T-helper 2 cell treated with Interferon-gamma antibody and Interleukin-4, amounts not matched to agents 100 ng/mL and 5 ng/mL, for 36 hours (primary cell): ENCODE measurements around the gene OR2G2. TPM values are rescaled to one million over a fixed set of nuclear protein-coding genes. Genes with fewer than 3 reads are reported as not detected.

Experiments
- total RNA-seq: library from RNA; stranded (reverse); gene quantifications from 2 replicates; pipeline ENCODE4 v1.2.3, GENCODE V29; 2022

Gene OR2G2
- total RNA-seq, 1 donor from 2014 or later, result not detected

Other genes starting within 250 kb of the OR2G2 start
- 0.18 and 0.57 TPM in 2 replicates for gene NLRP3, start 172.2 kb upstream of the OR2G2 start, total RNA-seq
- gene OR2B11, start 130.3 kb upstream of the OR2G2 start, total RNA-seq, result not detected in 2 replicates
- 0.02 TPM in 1 of 2 replicates, not detected in the other for gene OR2C3, start 51.9 kb upstream of the OR2G2 start, total RNA-seq
- gene GCSAML, start 39.2 kb upstream of the OR2G2 start, total RNA-seq, result 0.05 and 0.16 TPM in 2 replicates
- gene OR2G3, start 17.2 kb downstream of the OR2G2 start, total RNA-seq, result not detected in 2 replicates
- gene OR13G1, start 91.4 kb downstream of the OR2G2 start, total RNA-seq, result not detected in 2 replicates
- gene OR6F1, start 128.3 kb downstream of the OR2G2 start, total RNA-seq, result not detected in 2 replicates
- gene OR14K1, start 150.3 kb downstream of the OR2G2 start, total RNA-seq, result not detected in 2 replicates
- gene OR14A2, start 159.8 kb downstream of the OR2G2 start, total RNA-seq, result not detected in 2 replicates
- gene OR1C1, start 172.2 kb downstream of the OR2G2 start, total RNA-seq, result not detected in 2 replicates
- not detected in 2 replicates for gene OR14A16, start 235.8 kb downstream of the OR2G2 start, total RNA-seq